Karpas-422 (cell line): ENCODE measurements around the gene CCND1. TPM values are rescaled to one million over a fixed set of nuclear protein-coding genes. Genes with fewer than 3 reads are reported as not detected.
"Not testable (repeated sequence)": the region's sequence is repeated elsewhere in the genome, so short reads cannot be mapped to it uniquely, and the experiment has no call there.

ENCODE experiments used
- DNase-seq: peaks from one replicate; pipeline ENCODE4 v3.0.0-alpha.2; 2015
- H2AFZ ChIP-seq: fragments of 200-600 bp; sonication (generic); 2 replicates; pipeline ENCODE4 v1.6.1; 2014; ENCODE audit warnings: antibody characterized with exemption, low read length, mixed read lengths
- H3K27ac ChIP-seq: fragments of 200-600 bp; sonication (generic); 2 replicates; pipeline ENCODE4 v1.5.1; 2014; ENCODE audit warnings: mild to moderate bottlenecking, low read length, moderate library complexity
- H3K27me3 ChIP-seq: fragments of 200-600 bp; sonication (generic); 2 replicates; pipeline ENCODE4 v1.6.1; 2014; ENCODE audit warnings: low read length, mixed read lengths
- H3K36me3 ChIP-seq: fragments of 200-600 bp; sonication (generic); 2 replicates; pipeline ENCODE4 v1.6.1; 2014; ENCODE audit warnings: low read length, mixed read lengths; ENCODE audit not compliant: insufficient read depth
- H3K4me1 ChIP-seq: fragments of 200-600 bp; sonication (generic); 2 replicates; pipeline ENCODE4 v1.6.1; 2014; ENCODE audit warnings: mild to moderate bottlenecking, low read length, mixed read lengths
- H3K4me2 ChIP-seq: fragments of 200-600 bp; sonication (generic); 2 replicates; pipeline ENCODE4 v1.6.1; 2014; ENCODE audit warnings: low read length, low read depth, mild to moderate bottlenecking; ENCODE audit not compliant: poor library complexity, severe bottlenecking
- H3K4me3 ChIP-seq: fragments of 200-600 bp; sonication (generic); 2 replicates; pipeline ENCODE4 v1.5.1; 2014; ENCODE audit warnings: mild to moderate bottlenecking, antibody characterized with exemption, low read length, mixed read lengths
- H3K79me2 ChIP-seq: fragments of 200-600 bp; sonication (generic); 2 replicates; pipeline ENCODE4 v1.6.1; 2014; ENCODE audit warnings: mild to moderate bottlenecking, low read length, mixed read lengths
- H3K9ac ChIP-seq: fragments of 200-600 bp; sonication (generic); 2 replicates; pipeline ENCODE4 v1.6.0; 2014; ENCODE audit warnings: low read length
- H3K9me2 ChIP-seq: fragments of 200-600 bp; sonication (generic), shearing (Covaris generic); replicated peaks from 2 replicates; pipeline ENCODE4 v1.6.0; 2014; ENCODE audit warnings: mild to moderate bottlenecking, low read length, moderate library complexity; ENCODE audit not compliant: insufficient read depth
- H3K9me3 ChIP-seq: fragments of 300-700, 200-600 bp; sonication (generic); 2 replicates; pipeline ENCODE4 v1.6.1; 2014; ENCODE audit warnings: low read length, mixed read lengths
- H4K20me1 ChIP-seq: fragments of 200-600 bp; sonication (generic); 2 replicates; pipeline ENCODE4 v1.6.1; 2014; ENCODE audit warnings: mild to moderate bottlenecking, antibody characterized with exemption, low read length, low read depth; ENCODE audit not compliant: insufficient read depth
- total RNA-seq: library from RNA; depleted of rRNA; stranded (reverse); fragments of >200 nt; shearing (Covaris generic); gene quantifications from 2 replicates; pipeline ENCODE4 v1.2.3, GENCODE V29; 2014; ENCODE audit warnings: low replicate concordance

CCND1 gene
- total RNA-seq, 1 experiment from 2014 or later: 4.3 TPM

GRCh38 chr11:69682221-69682620 lies 41.3 kb downstream of the CCND1 start:
- H3K9ac ChIP-seq: no peak overlapping the region
- no peaks in the 10 kb centered on the region for H4K20me1 ChIP-seq

GRCh38 chr11:69682681-69683326 lies 41.8 kb downstream of the CCND1 start:
- H3K4me3 ChIP-seq: no peak overlapping the region
- no peaks in the 10 kb centered on the region for H4K20me1 ChIP-seq
- H3K4me1 ChIP-seq: no peaks in the 10 kb centered on the region
- H3K4me2 ChIP-seq: no peak overlapping the region
- H3K9me2 ChIP-seq: no peaks in the 10 kb centered on the region
- H2AFZ ChIP-seq: no peak overlapping the region
- no peaks in the 10 kb centered on the region for H3K79me2 ChIP-seq
- H3K9ac ChIP-seq: no peak overlapping the region
- H3K36me3 ChIP-seq: no peaks in the 10 kb centered on the region
- H3K9me3 ChIP-seq: no peaks in the 10 kb centered on the region
- H3K27ac ChIP-seq: no peak overlapping the region
- no peak for DNase-seq
- H3K27me3 ChIP-seq: peaks cover 3% of the 10 kb centered on the region; the same call in 1 of the 2 replicates

More at GRCh38 chr11:69682221-69682620, 41.3 kb downstream of the CCND1 start:
- H3K4me3 ChIP-seq: no peak overlapping the region
- H3K4me2 ChIP-seq: no peak overlapping the region
- H3K36me3 ChIP-seq: no peaks in the 10 kb centered on the region
- no peak overlapping the region for H3K27ac ChIP-seq
- H3K9me2 ChIP-seq: no peaks in the 10 kb centered on the region
- H2AFZ ChIP-seq: no peak overlapping the region
- no peak for DNase-seq
- no peaks in the 10 kb centered on the region for H3K4me1 ChIP-seq
- H3K79me2 ChIP-seq: no peaks in the 10 kb centered on the region
- H3K27me3 ChIP-seq: peaks cover 3% of the 10 kb centered on the region; the same call in 1 of the 2 replicates
- no peaks in the 10 kb centered on the region for H3K9me3 ChIP-seq

GRCh38 chr11:69683764-69684333 lies 42.9 kb downstream of the CCND1 start:
- no peaks in the 10 kb centered on the region for H4K20me1 ChIP-seq
- DNase-seq: peak; percentile 51
- H3K27me3 ChIP-seq: peaks cover 3% of the 10 kb centered on the region; the same call in 1 of the 2 replicates
- H3K9me3 ChIP-seq: no peaks in the 10 kb centered on the region
- H3K4me2 ChIP-seq: no peak overlapping the region
- no peaks in the 10 kb centered on the region for H3K4me1 ChIP-seq
- H2AFZ ChIP-seq: no peak overlapping the region
- no peak overlapping the region for H3K9ac ChIP-seq
- no peaks in the 10 kb centered on the region for H3K9me2 ChIP-seq
- no peak overlapping the region for H3K27ac ChIP-seq
- no peaks in the 10 kb centered on the region for H3K36me3 ChIP-seq
- H3K79me2 ChIP-seq: no peaks in the 10 kb centered on the region
- no peak overlapping the region for H3K4me3 ChIP-seq

- Histone ChIP-seq H3K27me3 (peaks cover 3% of the 10 kb centered on the region; the same call in 1 of the 2 replicates), H2AFZ (no peak overlapping the region), H3K79me2 (no peaks in the 10 kb centered on the region), H3K9me3 (no peaks in the 10 kb centered on the region), H3K4me1 (no peaks in the 10 kb centered on the region), H3K9me2 (no peaks in the 10 kb centered on the region), H3K4me2 (no peak overlapping the region), H3K27ac (no peak overlapping the region), H4K20me1 (no peaks in the 10 kb centered on the region), H3K4me3 (no peak overlapping the region), H3K9ac (no peak overlapping the region), H3K36me3 (no peaks in the 10 kb centered on the region)
- DNase-seq: no peak
Observed at GRCh38 chr11:69684651-69685050, 43.7 kb downstream of the CCND1 start.

DNA sequence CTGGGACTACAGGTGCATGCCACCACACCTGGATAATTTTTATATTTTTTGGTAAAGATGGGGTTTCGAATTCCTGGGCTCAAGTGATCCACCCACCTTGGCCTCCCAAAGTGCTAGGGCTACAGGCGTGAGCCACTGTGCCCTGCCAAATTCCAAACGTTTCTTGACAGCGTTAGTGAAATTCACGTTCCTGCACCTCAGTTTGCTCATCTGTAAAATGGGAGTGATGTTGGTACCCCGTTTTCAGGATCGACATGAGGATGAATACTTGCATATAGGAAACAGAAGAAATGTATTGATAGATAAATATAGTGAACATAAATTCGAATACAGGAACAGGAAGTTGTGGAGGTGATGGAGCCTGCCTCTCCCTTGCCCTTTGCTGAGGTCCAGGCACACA lies 44.4 kb downstream of the CCND1 start:
- H2AFZ ChIP-seq: no peak overlapping the region
- no peaks in the 10 kb centered on the region for H3K9me3 ChIP-seq
- no peaks in the 10 kb centered on the region for H3K4me1 ChIP-seq
- no peak overlapping the region for H3K27ac ChIP-seq
- no peaks in the 10 kb centered on the region for H3K9me2 ChIP-seq
- H3K4me2 ChIP-seq: no peak overlapping the region
- H3K27me3 ChIP-seq: peaks cover 3% of the 10 kb centered on the region; the same call in 1 of the 2 replicates
- H4K20me1 ChIP-seq: no peaks in the 10 kb centered on the region
- H3K36me3 ChIP-seq: no peaks in the 10 kb centered on the region
- H3K79me2 ChIP-seq: no peaks in the 10 kb centered on the region
- no peak overlapping the region for H3K4me3 ChIP-seq
- H3K9ac ChIP-seq: no peak overlapping the region
- DNase-seq: no peak

DNA sequence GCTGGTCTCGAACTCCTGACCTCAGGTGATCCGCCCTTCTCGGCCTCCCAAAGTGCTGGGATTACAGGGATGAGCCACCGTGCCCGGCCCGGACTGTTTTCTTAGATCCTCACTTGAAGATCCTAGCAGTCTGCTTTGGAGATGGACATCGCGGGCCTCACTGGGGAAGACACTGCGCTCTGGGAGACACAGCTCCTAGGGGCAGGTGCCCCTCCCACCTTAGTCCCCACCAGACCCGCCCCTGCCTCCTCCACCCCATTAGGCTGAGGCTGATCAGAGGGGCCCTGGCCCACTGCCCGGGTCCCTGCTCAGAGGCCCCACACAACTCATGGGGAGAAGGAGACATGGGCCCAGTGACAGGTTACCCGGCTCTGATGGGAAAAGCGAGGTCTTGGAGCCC lies 45.5 kb downstream of the CCND1 start:
- H3K4me1 ChIP-seq: no peaks in the 10 kb centered on the region
- no peak overlapping the region for H2AFZ ChIP-seq
- H3K27me3 ChIP-seq: peaks cover 3% of the 10 kb centered on the region; the same call in 1 of the 2 replicates

DNA sequence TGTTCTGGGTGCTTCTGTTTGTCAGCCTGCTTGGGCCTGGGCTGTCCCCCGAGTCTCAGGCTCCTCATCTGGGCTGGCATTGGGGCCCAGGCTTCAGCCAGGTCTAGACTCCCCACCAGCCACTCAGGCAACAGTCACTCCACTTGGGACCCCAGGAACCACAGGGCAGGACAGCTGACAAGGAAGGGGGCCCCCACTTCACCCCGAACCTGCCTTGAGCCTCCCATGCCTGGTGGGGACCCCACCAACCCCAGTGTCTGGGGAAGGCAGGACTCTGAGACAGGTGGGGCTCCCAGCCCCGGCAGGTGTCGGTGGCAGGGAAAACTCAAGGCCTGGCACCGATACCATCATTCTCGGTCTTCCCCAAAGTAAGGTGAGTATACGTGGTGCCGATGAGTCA lies 45.9 kb downstream of the CCND1 start:
- peaks cover 3% of the 10 kb centered on the region; the same call in 1 of the 2 replicates for H3K27me3 ChIP-seq
- DNase-seq: no peak
- H3K4me2 ChIP-seq: no peak overlapping the region
- no peaks in the 10 kb centered on the region for H3K4me1 ChIP-seq
- no peaks in the 10 kb centered on the region for H3K9me3 ChIP-seq
- H3K9me2 ChIP-seq: no peaks in the 10 kb centered on the region
- H3K4me3 ChIP-seq: no peak overlapping the region
- H3K9ac ChIP-seq: no peak overlapping the region
- H2AFZ ChIP-seq: no peak overlapping the region
- H3K27ac ChIP-seq: no peak overlapping the region
- H3K36me3 ChIP-seq: no peaks in the 10 kb centered on the region
- no peaks in the 10 kb centered on the region for H4K20me1 ChIP-seq
- H3K79me2 ChIP-seq: no peaks in the 10 kb centered on the region

More for the DNA sequence above, 45.5 kb downstream of the CCND1 start:
- no peak overlapping the region for H3K4me3 ChIP-seq
- H3K4me2 ChIP-seq: no peak overlapping the region
- no peak overlapping the region for H3K9ac ChIP-seq
- no peak for DNase-seq
- no peaks in the 10 kb centered on the region for H4K20me1 ChIP-seq
- H3K9me3 ChIP-seq: no peaks in the 10 kb centered on the region
- no peaks in the 10 kb centered on the region for H3K36me3 ChIP-seq
- no peaks in the 10 kb centered on the region for H3K9me2 ChIP-seq
- no peak overlapping the region for H3K27ac ChIP-seq
- no peaks in the 10 kb centered on the region for H3K79me2 ChIP-seq

GRCh38 chr11:69687969-69688771 lies 47.2 kb downstream of the CCND1 start:
- H3K4me1 ChIP-seq, H3K9ac ChIP-seq, H3K9me3 ChIP-seq, H3K36me3 ChIP-seq, H3K79me2 ChIP-seq, H2AFZ ChIP-seq, H3K9me2 ChIP-seq, H3K27me3 ChIP-seq, H3K4me3 ChIP-seq, H3K4me2 ChIP-seq, H4K20me1 ChIP-seq, DNase-seq, H3K27ac ChIP-seq: not testable (repeated sequence)
